Mucosa of descending colon (tissue), 3 donors: ENCODE results near the gene TPST1. TPM values are rescaled to one million over a fixed set of nuclear protein-coding genes. Genes with fewer than 3 reads are reported as not detected.

Source experiments
- ATAC-seq: fragments of 200-7000 bp; cut with Tn5 transposase; one replicate; pipeline ENCODE4 v1.9.1; 2020; ENCODE audit warnings: mild to moderate bottlenecking, moderate library complexity
- DNase-seq, 3 donors: peaks; one replicate each; pipeline ENCODE4 v3.0.0-alpha.2; 2020
- H3K36me3 ChIP-seq: fragments of 200-600 bp; one replicate; pipeline ENCODE4 v1.8.0; 2021; ENCODE audit warnings: low read depth, mild to moderate bottlenecking
- H3K4me1 ChIP-seq: fragments of 200-600 bp; one replicate; pipeline ENCODE4 v1.8.0; 2021; ENCODE audit warnings: low read depth, mild to moderate bottlenecking
- H3K4me3 ChIP-seq: fragments of 200-600 bp; one replicate; pipeline ENCODE4 v1.8.0; 2021; ENCODE audit warnings: mild to moderate bottlenecking
- H3K9me3 ChIP-seq: fragments of 200-600 bp; one replicate; pipeline ENCODE4 v1.8.0; 2021; ENCODE audit warnings: mild to moderate bottlenecking
- intact Hi-C, 2 donors: fragments of 100-400 bp; cut with DNase I in 1 of 2; cut with micrococcal nuclease in 1 of 2; formaldehyde crosslinking; loops; one replicate each; pipeline versions ENCODE4 v1.11.0 to v1.11.1; 2022; cut with DNase I, micrococcal nuclease
- total RNA-seq, 3 donors: library from RNA; stranded (reverse); fragmentation: NEBNext Ultra II Directional in 2 of 3; extraction: Animal tissue kit (Norgen Biotek cat#: 25700) in 2 of 3; gene quantifications; one replicate each; pipeline versions ENCODE4 v1.2.1 to v1.2.4, GENCODE V29; 2021 to 2023
- TF ChIP-seq, protein P1 (sequence below): fragments of 200-600 bp; IDR thresholded peaks from one replicate; pipeline ENCODE4 v1.8.0; 2022; ENCODE audit warnings: antibody characterized with exemption, mild to moderate bottlenecking
- donor health status: DM: no; HTN: no; CAD: no; lungs with moderate emphysema.
- donor health status: DM: no; HTN: no; CAD: no.
- donor health status: DM: no; HTN: yes; CAD: no.

The TPST1 gene
- total RNA-seq, 3 donors from 2014 or later = 3.5 to 15.0 (median 8.5) TPM

DNA sequence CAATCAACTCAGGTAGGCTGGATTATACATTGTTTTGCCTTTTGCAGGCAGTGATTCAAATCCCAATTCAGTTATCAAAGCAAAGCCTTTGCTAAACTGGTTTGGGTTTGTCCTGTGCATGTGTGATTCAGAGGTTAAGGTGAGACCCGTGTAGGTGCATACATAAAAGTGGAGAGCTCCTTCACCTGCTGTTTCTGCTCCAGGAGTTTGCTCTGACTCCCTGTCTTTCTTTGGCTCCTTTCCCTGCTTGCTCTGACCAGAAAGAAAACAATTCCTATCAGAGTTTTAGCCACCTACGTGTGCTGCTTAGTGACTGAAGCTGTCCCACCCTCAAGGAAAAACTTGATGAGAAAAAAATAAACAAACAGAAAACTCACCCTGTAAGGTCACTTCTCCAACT lies 101.1 kb downstream of the TPST1 start:
- Histone ChIP-seq H3K36me3 (no peaks in the 10 kb centered on the region), H3K4me3 (no peak overlapping the region), H3K9me3 (no peaks in the 10 kb centered on the region), H3K4me1 (peaks cover 4% of the 10 kb centered on the region)
- intact Hi-C loops = no loop called here
- peak; percentile 83 for ATAC-seq
- no peak for DNase-seq
- TF ChIP-seq, protein P1, sequence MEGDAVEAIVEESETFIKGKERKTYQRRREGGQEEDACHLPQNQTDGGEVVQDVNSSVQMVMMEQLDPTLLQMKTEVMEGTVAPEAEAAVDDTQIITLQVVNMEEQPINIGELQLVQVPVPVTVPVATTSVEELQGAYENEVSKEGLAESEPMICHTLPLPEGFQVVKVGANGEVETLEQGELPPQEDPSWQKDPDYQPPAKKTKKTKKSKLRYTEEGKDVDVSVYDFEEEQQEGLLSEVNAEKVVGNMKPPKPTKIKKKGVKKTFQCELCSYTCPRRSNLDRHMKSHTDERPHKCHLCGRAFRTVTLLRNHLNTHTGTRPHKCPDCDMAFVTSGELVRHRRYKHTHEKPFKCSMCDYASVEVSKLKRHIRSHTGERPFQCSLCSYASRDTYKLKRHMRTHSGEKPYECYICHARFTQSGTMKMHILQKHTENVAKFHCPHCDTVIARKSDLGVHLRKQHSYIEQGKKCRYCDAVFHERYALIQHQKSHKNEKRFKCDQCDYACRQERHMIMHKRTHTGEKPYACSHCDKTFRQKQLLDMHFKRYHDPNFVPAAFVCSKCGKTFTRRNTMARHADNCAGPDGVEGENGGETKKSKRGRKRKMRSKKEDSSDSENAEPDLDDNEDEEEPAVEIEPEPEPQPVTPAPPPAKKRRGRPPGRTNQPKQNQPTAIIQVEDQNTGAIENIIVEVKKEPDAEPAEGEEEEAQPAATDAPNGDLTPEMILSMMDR = no peak

DNA sequence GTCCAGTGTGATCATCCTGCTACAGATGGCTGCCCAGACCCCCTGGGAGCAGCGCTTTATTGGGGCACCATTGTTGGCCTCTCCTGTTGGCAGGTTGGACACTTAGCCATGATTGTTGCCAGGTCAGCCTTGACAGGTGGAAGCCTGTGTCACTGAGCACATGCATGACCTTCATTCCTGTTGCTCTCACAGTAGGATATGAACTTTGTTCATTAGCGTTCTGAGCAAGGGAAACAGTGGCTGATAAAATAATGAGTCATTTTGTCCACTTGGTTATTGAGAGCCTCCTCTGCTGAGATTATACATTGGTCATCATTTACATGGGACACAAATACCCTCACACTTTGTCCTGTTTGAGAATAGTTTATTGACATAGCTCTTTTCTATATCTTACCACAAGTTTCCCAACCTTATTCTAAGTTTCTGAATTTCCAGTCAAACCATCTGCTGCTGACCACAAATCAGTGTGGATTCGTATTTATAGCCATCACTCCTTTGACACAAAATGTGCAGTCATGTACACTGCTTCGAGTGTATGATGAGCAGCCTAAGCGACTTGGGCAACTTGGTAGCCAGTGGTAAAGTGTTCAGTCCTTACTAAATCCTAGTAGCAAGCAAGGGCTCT lies 102.6 kb downstream of the TPST1 start:
- ATAC-seq (no peak), DNase-seq (no peak)
- Histone ChIP-seq H3K36me3 (no peaks in the 10 kb centered on the region), H3K4me3 (no peak overlapping the region), H3K9me3 (no peaks in the 10 kb centered on the region), H3K4me1 (peaks cover 4% of the 10 kb centered on the region)
- TF ChIP-seq, protein P1 = no peak
- intact Hi-C loops = no loop called here

DNA sequence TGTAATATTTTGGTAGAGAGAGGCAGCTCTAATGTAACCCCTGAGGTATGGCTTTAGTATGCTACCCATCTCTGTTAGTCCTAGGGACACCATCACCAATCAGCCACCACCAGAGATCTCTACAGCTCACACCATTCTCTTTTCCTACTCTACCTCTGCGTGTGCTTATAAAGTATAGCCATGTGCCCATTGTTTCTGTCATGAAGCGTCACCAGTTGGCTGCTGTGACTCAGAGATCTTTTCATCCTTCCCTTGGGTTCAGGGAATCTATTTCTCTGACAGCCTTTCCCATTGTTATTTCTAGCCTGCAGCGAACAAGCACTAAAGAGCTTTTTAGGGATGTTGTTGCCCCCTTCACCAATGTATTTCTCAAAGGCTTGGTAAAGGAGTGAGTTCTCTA lies 103.3 kb downstream of the TPST1 start:
- TF ChIP-seq, protein P1 = no peak
- H3K4me3 ChIP-seq = no peak overlapping the region
- intact Hi-C loops = no loop called here
- peaks cover 4% of the 10 kb centered on the region for H3K4me1 ChIP-seq
- no peaks in the 10 kb centered on the region for H3K36me3 ChIP-seq
- H3K9me3 ChIP-seq = no peaks in the 10 kb centered on the region
- DNase-seq (no peak), ATAC-seq (no peak)

DNA sequence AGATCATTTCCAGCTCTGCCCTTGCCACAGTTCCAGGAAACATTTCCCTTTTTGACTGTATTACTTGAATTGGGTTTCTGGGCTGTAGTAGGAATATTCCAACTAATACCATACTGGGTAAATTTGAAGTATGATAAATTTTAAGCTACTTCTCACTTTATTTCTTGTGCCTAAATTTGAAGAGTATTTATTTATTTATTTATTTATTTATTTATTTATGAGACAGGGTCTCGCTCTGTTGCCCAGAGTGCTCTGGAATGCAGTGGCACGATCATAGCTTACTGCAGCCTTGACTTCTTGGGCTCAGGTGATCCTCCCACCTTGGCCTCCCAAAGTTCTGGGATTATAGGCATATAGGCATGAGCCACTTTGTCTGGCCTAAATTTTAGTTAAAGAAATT lies 105.5 kb downstream of the TPST1 start:
- intact Hi-C loops = no loop called here
- Histone ChIP-seq H3K4me1 (peaks cover 4% of the 10 kb centered on the region), H3K4me3 (no peak overlapping the region), H3K9me3 (no peaks in the 10 kb centered on the region), H3K36me3 (no peaks in the 10 kb centered on the region)
- no peak for DNase-seq
- ATAC-seq = no peak
- TF ChIP-seq, protein P1 = no peak

DNA sequence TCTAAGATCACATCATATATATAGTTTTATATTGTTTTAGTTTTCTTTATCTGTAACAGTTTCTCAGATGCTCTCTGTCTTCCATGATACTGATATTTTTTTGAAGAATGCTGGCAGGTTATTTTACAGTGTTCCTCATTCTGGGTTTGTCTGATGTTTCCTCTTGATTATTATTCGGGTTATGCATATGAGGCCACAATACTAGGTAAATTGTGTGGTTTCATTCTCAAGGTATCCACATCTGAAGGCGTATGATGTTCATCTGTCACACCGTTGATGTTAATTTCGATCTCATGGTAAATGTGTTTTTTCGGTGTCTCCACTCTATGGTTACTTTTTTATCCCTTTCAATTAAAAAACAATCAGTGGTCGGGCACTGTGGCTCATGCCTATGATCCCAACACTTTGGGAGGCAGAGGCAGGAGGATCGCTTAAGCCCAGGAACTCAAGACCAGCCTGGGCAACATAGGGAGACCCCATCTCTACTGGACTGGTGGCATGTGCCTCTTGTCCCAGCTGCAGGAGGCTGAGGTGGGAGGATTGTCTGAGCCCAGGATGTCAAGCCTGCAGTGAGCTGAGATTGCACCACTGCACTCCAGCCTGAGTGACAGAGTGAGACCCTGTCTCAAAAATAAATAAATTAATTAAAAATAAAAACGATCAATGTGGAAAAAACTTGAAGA lies 108.9 kb downstream of the TPST1 start:
- Histone ChIP-seq H3K36me3 (no peaks in the 10 kb centered on the region), H3K4me1 (no peaks in the 10 kb centered on the region), H3K4me3 (no peak overlapping the region), H3K9me3 (no peaks in the 10 kb centered on the region)
- intact Hi-C loops = no loop called here
- no peak for ATAC-seq
- TF ChIP-seq, protein P1 = no peak
- no peak for DNase-seq
